ENCODE measurements around the gene TEX44. TPM values are rescaled to one million over a fixed set of nuclear protein-coding genes. Genes with fewer than 3 reads are reported as not detected.

Gene TEX44
- total RNA-seq, 1 experiment from 2014 or later = not detected

DNA sequence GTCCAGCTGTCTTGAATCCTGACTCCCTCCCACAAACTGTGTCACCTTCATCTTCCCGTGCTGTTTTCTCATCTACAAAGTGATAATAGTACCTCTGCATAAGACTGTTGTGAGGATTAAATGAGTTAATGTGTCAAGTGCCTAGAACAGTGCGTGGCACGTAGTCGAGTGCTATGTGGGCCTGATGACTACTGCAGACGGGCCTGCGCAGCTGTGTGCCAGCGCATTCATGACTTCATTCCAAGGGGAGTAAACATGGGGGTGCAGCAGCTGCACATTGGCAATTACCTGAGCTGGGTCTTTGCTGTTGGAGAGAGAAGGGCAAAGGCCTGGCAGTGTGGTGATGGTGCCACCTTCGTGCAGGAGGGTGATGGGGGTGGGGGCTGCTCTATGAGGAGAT is 5.0 kb downstream of the TEX44 start:
- no peak overlapping the region for H3K27ac ChIP-seq (ENCODE audit: low read length)
- H3K27me3 ChIP-seq (ENCODE audit: control insufficient read depth, insufficient read depth, low read length) = no peaks in the 10 kb centered on the region
- in situ Hi-C loops (cut with HindIII; ENCODE audit: low pct_unique_long_range_greater_than_20kb, low sequenced_read_pairs) (no loop called here), intact Hi-C loops (cut with micrococcal nuclease; ENCODE audit: unreplicated experiment) (no loop called here)
- ChIA-PET POLR2A (no interaction called here), CTCF (no interaction called here)
- ATAC-seq (no peak), DNase-seq (ENCODE audit: low read depth, low spot score) (no peak)
- H3K9me3 ChIP-seq (ENCODE audit: control insufficient read depth, insufficient read depth, low read depth, low read length) = no peaks in the 10 kb centered on the region
- H3K4me1 ChIP-seq (ENCODE audit: control insufficient read depth, insufficient read depth, low read length) = no peaks in the 10 kb centered on the region
- TF ChIP-seq POLR2AphosphoS5 (IDR thresholded peaks at IDR 0.05; ENCODE audit: low read depth, low read length) (no peak), SIN3A (IDR thresholded peaks at IDR 0.05; ENCODE audit: borderline replicate concordance, insufficient read depth, low read depth, low read length) (no peak), CTCF (IDR thresholded peaks at IDR 0.05) (no peak), REST (IDR thresholded peaks at IDR 0.05; ENCODE audit: insufficient read depth in 1 of 2, low read depth in 2 of 2, low read length in 1 of 2) (no peak), TCF7L2 (IDR thresholded peaks at IDR 0.05; ENCODE audit: low read depth, low read length) (no peak)
- H3K36me3 ChIP-seq (ENCODE audit: control insufficient read depth, insufficient read depth, low read length) = no peaks in the 10 kb centered on the region
- no peak overlapping the region for H3K4me3 ChIP-seq (ENCODE audit: low read depth in 2 of 2, low read length in 2 of 2)
- no TSS peak for BruUV-seq (replicated peaks)

GRCh38 chr2:231600619-231601355 is 8.1 kb downstream of the TEX44 start:
- DNase-seq (ENCODE audit: low read depth, low spot score) (no peak), ATAC-seq (no peak)
- Histone ChIP-seq H3K27ac (ENCODE audit: low read length) (no peak overlapping the region), H3K36me3 (ENCODE audit: control insufficient read depth, insufficient read depth, low read length) (no peaks in the 10 kb centered on the region), H3K9me3 (ENCODE audit: control insufficient read depth, insufficient read depth, low read depth, low read length) (no peaks in the 10 kb centered on the region), H3K27me3 (ENCODE audit: control insufficient read depth, insufficient read depth, low read length) (no peaks in the 10 kb centered on the region), H3K4me1 (ENCODE audit: control insufficient read depth, insufficient read depth, low read length) (peaks cover 13% of the 10 kb centered on the region), H3K4me3 (ENCODE audit: low read depth in 2 of 2, low read length in 2 of 2) (no peak overlapping the region)
- ChIA-PET CTCF (interaction anchor here (0.6 to 2.5 kb wide), 8 partner anchors 11 to 74 kb away, joined by 3 to 15 read pairs (median 4); no protein-coding TSS in a partner anchor), POLR2A (interaction anchor here (1.2 kb wide), 1 partner anchor 40 kb away, joined by 4 read pairs; no protein-coding TSS in a partner anchor)
- intact Hi-C loops (cut with micrococcal nuclease; ENCODE audit: unreplicated experiment) (loop anchor here (1.0 kb wide), 1 partner anchor 37 kb away; no protein-coding TSS in a partner anchor), in situ Hi-C loops (cut with HindIII; ENCODE audit: low pct_unique_long_range_greater_than_20kb, low sequenced_read_pairs) (no loop called here)
- TF ChIP-seq REST (IDR thresholded peaks at IDR 0.05; ENCODE audit: insufficient read depth in 1 of 2, low read depth in 2 of 2, low read length in 1 of 2) (no peak), SIN3A (IDR thresholded peaks at IDR 0.05; ENCODE audit: borderline replicate concordance, insufficient read depth, low read depth, low read length) (no peak), POLR2AphosphoS5 (IDR thresholded peaks at IDR 0.05; ENCODE audit: low read depth, low read length) (no peak), TCF7L2 (IDR thresholded peaks at IDR 0.05; ENCODE audit: low read depth, low read length) (no peak), CTCF (IDR thresholded peaks at IDR 0.05) (no peak)
- BruUV-seq (replicated peaks) = TSS peak; percentile 29
